Progenitor cell of endocrine pancreas (in vitro differentiated cells): ENCODE data around the gene GLI2. TPM values are rescaled to one million over a fixed set of nuclear protein-coding genes. Genes with fewer than 3 reads are reported as not detected.

Source experiments
- DNase-seq: peaks from one replicate; pipeline ENCODE4 v3.0.0; 2021; ENCODE audit warnings: low spot score; ENCODE audit not compliant: unreplicated experiment
- H3K27ac Mint-ChIP-seq: 2 replicates; pipeline ENCODE4 v1.8.0; 2021; ENCODE audit warnings: mild to moderate bottlenecking, moderate library complexity, mixed read lengths
- H3K27me3 Mint-ChIP-seq: 2 replicates; pipeline ENCODE4 v1.8.0; 2021; ENCODE audit warnings: mixed read lengths
- H3K36me3 Mint-ChIP-seq: 2 replicates; pipeline ENCODE4 v1.8.0; 2022; ENCODE audit warnings: mixed read lengths; ENCODE audit not compliant: insufficient read depth
- H3K4me1 Mint-ChIP-seq: 2 replicates; pipeline ENCODE4 v1.8.0; 2021; ENCODE audit warnings: low read depth, mixed read lengths
- H3K4me3 Mint-ChIP-seq: 2 replicates; pipeline ENCODE4 v1.8.0; 2021; ENCODE audit warnings: low read depth, mild to moderate bottlenecking, moderate library complexity, mixed read lengths
- H3K9me3 Mint-ChIP-seq: 2 replicates; pipeline ENCODE4 v1.8.0; 2021; ENCODE audit warnings: low read depth, mixed read lengths
- long read RNA-seq: library from polyadenylated mRNA; unstranded; transcript quantifications from one replicate; pipeline ENCODE4 v2.0.0, GENCODE V29; 2020
- total RNA-seq: library from RNA; stranded (reverse); gene quantifications from 2 replicates; pipeline ENCODE4 v1.2.1, GENCODE V29; 2021
- TF ChIP-seq, protein P1 (sequence below): fragments of 200-600 bp; sonication (generic); IDR thresholded peaks from one replicate; pipeline ENCODE4 v1.5.0; 2021; ENCODE audit warnings: antibody characterized with exemption, mild to moderate bottlenecking; ENCODE audit not compliant: unreplicated experiment

The GLI2 gene
- 2.3 and 3.6 TPM in 2 replicates for total RNA-seq
- long read RNA-seq, partial matches to known transcripts: 0 of 1 reads
- long read RNA-seq, other reads (novel, unspliced or antisense): 1 of 1 reads

DNA sequence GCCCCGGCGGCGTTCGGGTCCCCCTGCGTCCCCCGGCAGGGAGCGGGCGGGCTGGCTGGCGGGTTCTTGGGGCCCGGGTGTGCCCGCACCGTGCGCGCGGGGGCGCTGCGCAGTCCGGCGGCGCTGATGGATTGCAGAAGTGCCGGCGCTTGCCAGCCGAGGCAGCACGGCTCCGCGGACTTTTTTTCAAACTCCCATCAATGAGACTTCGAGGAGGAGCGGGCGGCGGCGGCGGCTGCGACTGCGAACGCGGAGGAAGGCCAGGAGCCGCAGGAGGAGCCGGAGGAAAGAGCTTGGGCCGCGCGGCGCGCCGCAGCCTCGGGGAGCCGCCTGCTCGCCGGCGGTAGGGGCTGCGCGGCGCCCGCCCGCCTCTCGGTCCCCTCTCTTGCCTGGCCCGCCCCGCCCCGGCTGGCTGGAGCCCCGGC, at the start of gene GLI2:
Gene GLI2 (plus strand): TSS at position 123 of the 425 bp plus-strand sequence. CDS start 61,453 bp downstream, outside the sequence.
- Mint-ChIP-seq H3K4me3 (peak within 1 kb of the TSS; percentile 59), H3K4me1 (peaks cover 28% of the 10 kb centered on the region)

GRCh38 chr2:120685974-120686297, 49.7 kb upstream of the GLI2 start:
- DNase-seq: no peak
- TF ChIP-seq, protein P1, sequence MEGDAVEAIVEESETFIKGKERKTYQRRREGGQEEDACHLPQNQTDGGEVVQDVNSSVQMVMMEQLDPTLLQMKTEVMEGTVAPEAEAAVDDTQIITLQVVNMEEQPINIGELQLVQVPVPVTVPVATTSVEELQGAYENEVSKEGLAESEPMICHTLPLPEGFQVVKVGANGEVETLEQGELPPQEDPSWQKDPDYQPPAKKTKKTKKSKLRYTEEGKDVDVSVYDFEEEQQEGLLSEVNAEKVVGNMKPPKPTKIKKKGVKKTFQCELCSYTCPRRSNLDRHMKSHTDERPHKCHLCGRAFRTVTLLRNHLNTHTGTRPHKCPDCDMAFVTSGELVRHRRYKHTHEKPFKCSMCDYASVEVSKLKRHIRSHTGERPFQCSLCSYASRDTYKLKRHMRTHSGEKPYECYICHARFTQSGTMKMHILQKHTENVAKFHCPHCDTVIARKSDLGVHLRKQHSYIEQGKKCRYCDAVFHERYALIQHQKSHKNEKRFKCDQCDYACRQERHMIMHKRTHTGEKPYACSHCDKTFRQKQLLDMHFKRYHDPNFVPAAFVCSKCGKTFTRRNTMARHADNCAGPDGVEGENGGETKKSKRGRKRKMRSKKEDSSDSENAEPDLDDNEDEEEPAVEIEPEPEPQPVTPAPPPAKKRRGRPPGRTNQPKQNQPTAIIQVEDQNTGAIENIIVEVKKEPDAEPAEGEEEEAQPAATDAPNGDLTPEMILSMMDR: no peak
- Mint-ChIP-seq H3K27ac (no peak overlapping the region), H3K4me3 (no peak overlapping the region), H3K4me1 (no peaks in the 10 kb centered on the region), H3K27me3 (peaks cover 50% of the 10 kb centered on the region), H3K36me3 (no peaks in the 10 kb centered on the region), H3K9me3 (no peaks in the 10 kb centered on the region)

More for the DNA sequence above, at the start of gene GLI2:
- Mint-ChIP-seq H3K27ac (no peak within 1 kb of the TSS), H3K9me3 (no peaks in the 10 kb centered on the region), H3K27me3 (peaks cover 84% of the 10 kb centered on the region), H3K36me3 (no peaks in the 10 kb centered on the region)
- peak; percentile 72 for DNase-seq
- TF ChIP-seq, protein P1: peak; percentile 87

DNA sequence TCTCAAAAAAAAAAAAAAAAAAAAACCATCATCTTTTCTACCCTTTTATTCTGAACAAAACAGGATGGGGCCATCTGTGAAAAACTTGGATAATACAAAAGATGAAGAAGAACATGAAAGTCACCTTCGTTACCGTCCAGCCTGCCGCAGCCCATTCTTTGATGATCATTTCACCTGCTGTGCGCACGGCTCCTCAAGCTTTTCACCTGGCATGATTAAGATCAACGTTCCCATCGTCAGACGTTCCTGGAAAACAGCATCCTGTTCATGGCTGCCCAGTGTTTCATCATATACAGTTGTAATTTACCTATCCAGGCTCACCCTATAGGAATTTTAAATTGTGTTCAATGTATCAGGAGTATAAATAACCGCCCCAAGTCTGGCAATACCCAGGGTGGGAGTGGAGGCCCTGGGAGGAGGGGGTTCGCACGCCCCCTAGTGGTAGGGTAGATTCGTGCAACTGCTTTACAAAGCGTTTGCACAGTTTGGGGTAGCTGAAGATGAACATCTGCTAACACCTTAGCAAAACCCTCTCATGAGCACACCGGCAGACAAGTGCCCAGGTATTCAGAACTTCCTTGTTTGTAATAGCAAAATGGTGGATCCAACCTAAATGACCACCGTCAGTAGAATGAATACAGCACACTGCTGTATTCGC, 49.0 kb upstream of the GLI2 start:
- H3K36me3 Mint-ChIP-seq: no peaks in the 10 kb centered on the region
- no peak for DNase-seq
- H3K4me1 Mint-ChIP-seq: no peaks in the 10 kb centered on the region
- H3K9me3 Mint-ChIP-seq: no peaks in the 10 kb centered on the region
- peaks cover 48% of the 10 kb centered on the region for H3K27me3 Mint-ChIP-seq
- H3K27ac Mint-ChIP-seq: no peak overlapping the region
- H3K4me3 Mint-ChIP-seq: no peak overlapping the region
- TF ChIP-seq, protein P1: peak; percentile 40

DNA sequence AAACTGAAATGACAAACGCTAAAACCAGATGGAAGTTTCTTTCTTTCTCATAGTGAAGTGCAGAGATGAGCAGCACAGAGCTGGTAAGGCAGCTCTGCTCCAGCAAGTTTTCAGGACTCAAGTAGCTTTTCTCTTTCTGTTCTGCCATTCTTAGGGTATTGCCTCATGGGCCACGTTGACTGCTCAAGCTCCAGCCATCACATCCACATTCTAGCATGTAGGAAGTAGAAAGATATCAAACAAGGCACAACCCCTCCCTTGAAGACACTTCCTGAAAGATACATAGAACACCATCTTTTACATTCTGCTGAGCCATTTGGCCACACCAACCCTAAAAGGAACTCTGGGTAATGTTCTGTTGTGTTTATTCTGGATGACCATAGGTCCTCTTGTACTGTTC, 48.5 kb upstream of the GLI2 start:
- Mint-ChIP-seq H3K27me3 (peaks cover 51% of the 10 kb centered on the region), H3K4me3 (no peak overlapping the region), H3K27ac (no peak overlapping the region), H3K36me3 (no peaks in the 10 kb centered on the region), H3K9me3 (no peaks in the 10 kb centered on the region), H3K4me1 (no peaks in the 10 kb centered on the region)
- DNase-seq: no peak
- TF ChIP-seq, protein P1: no peak

DNA sequence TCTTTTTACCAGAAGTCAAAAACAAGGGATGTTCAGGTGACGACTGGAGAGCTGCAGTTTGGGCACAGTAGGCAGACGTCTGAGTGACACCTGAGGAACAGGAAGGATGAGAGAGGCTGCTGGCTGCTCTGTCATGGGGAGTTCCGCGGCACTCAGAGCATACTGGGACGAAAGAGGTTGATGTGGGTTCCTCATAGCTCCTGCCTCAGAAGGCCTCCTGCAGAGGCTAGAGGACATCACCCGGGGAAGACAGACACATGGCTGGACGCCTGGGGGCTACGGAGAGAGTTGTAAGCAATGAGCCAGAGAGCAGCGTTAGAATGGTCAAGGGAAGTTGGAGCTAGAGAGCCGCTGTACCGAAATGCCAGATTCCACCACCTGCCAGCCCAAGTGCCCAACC, 45.1 kb upstream of the GLI2 start:
- DNase-seq: no peak
- Mint-ChIP-seq H3K9me3 (no peaks in the 10 kb centered on the region), H3K27ac (no peak overlapping the region), H3K36me3 (no peaks in the 10 kb centered on the region), H3K27me3 (peaks cover 60% of the 10 kb centered on the region), H3K4me3 (no peak overlapping the region), H3K4me1 (no peaks in the 10 kb centered on the region)
- TF ChIP-seq, protein P1: no peak
